H9 (cell line): ENCODE results near the gene MYH11. TPM values are rescaled to one million over a fixed set of nuclear protein-coding genes. Genes with fewer than 3 reads are reported as not detected.

Source experiments
- DNase-seq: peaks from one replicate; pipeline ENCODE4 v3.0.0-alpha.2; 2017
- H2AFZ ChIP-seq: one replicate; pipeline ENCODE4 v1.6.1; 2013; ENCODE audit warnings: mild to moderate bottlenecking, low read length, control low read depth, moderate library complexity
- H2AK5ac ChIP-seq: 2 replicates; pipeline ENCODE4 v1.6.1; 2013; ENCODE audit warnings: low read length, control low read depth, mixed read lengths; ENCODE audit not compliant: insufficient read length
- H2BK120ac ChIP-seq: one replicate; pipeline ENCODE4 v1.6.1; 2013; ENCODE audit warnings: low read depth, mild to moderate bottlenecking, low read length, control low read depth, inconsistent platforms; ENCODE audit not compliant: poor library complexity, severe bottlenecking
- H2BK12ac ChIP-seq: 2 replicates; pipeline ENCODE4 v1.6.1; 2013; ENCODE audit warnings: low read length, control low read depth, mixed read lengths, low read depth; ENCODE audit not compliant: insufficient read length
- H2BK15ac ChIP-seq: 2 replicates; pipeline ENCODE4 v1.6.1; 2013; ENCODE audit warnings: low read depth, low read length, control low read depth
- H2BK20ac ChIP-seq: one replicate; pipeline ENCODE4 v1.6.1; 2013; ENCODE audit warnings: low read depth, mild to moderate bottlenecking, low read length, control low read depth, inconsistent platforms; ENCODE audit not compliant: poor library complexity, severe bottlenecking
- H2BK5ac ChIP-seq: 2 replicates; pipeline ENCODE4 v1.6.1; 2013; ENCODE audit warnings: low read length, control low read depth, mixed read lengths; ENCODE audit not compliant: insufficient read length
- H3K14ac ChIP-seq: 2 replicates; pipeline ENCODE4 v1.6.1; 2013; ENCODE audit warnings: low read length, control low read depth; ENCODE audit not compliant: insufficient read depth
- H3K18ac ChIP-seq: 2 replicates; pipeline ENCODE4 v1.6.1; 2013; ENCODE audit warnings: low read depth, mild to moderate bottlenecking, mixed read lengths, low read length, control low read depth; ENCODE audit not compliant: insufficient read length
- H3K23ac ChIP-seq: 2 replicates; pipeline ENCODE4 v1.6.1; 2013; ENCODE audit warnings: low read length, control low read depth, mixed read lengths, low read depth; ENCODE audit not compliant: insufficient read length
- H3K23me2 ChIP-seq: 2 replicates; pipeline ENCODE4 v1.6.1; 2013; ENCODE audit warnings: low read depth, mild to moderate bottlenecking, mixed read lengths, low read length, control low read depth; ENCODE audit not compliant: insufficient read length, poor library complexity, severe bottlenecking
- H3K27ac ChIP-seq: 2 replicates; pipeline ENCODE4 v1.5.1; 2013; ENCODE audit warnings: low read length, control low read depth, mixed read lengths, low read depth; ENCODE audit not compliant: insufficient read length
- H3K27me3 ChIP-seq: 2 replicates; pipeline ENCODE4 v1.6.1; 2013; ENCODE audit warnings: low read length, control low read depth, inconsistent platforms; ENCODE audit not compliant: insufficient read depth
- H3K4ac ChIP-seq: 2 replicates; pipeline ENCODE4 v1.6.1; 2013; ENCODE audit warnings: low read depth, mild to moderate bottlenecking, control low read depth, inconsistent platforms, low read length, moderate library complexity
- H3K4me1 ChIP-seq: 2 replicates; pipeline ENCODE4 v1.6.1; 2013; ENCODE audit warnings: low read length, control low read depth, inconsistent platforms; ENCODE audit not compliant: insufficient read depth
- H3K4me2 ChIP-seq: 2 replicates; pipeline ENCODE4 v1.6.1; 2013; ENCODE audit warnings: low read length, control low read depth, mixed read lengths; ENCODE audit not compliant: insufficient read length, insufficient read depth
- H3K56ac ChIP-seq: 2 replicates; pipeline ENCODE4 v1.6.1; 2013; ENCODE audit warnings: low read depth, mild to moderate bottlenecking, mixed read lengths, low read length, control low read depth; ENCODE audit not compliant: insufficient read length
- H3K79me1 ChIP-seq: 2 replicates; pipeline ENCODE4 v1.6.1; 2013; ENCODE audit warnings: low read depth, mild to moderate bottlenecking, moderate library complexity, low read length, control low read depth, inconsistent platforms; ENCODE audit not compliant: insufficient read depth, poor library complexity, severe bottlenecking
- H3K79me2 ChIP-seq: 2 replicates; pipeline ENCODE4 v1.6.1; 2013; ENCODE audit warnings: low read length, control low read depth, inconsistent platforms; ENCODE audit not compliant: insufficient read depth
- H3K9ac ChIP-seq: 2 replicates; pipeline ENCODE4 v1.6.1; 2013; ENCODE audit warnings: low read length, control low read depth, mixed read lengths; ENCODE audit not compliant: insufficient read length; ENCODE audit errors: extremely low read depth
- H3K9me3 ChIP-seq: one replicate; pipeline ENCODE4 v1.6.1; 2013; ENCODE audit warnings: low read depth, low read length, inconsistent platforms; ENCODE audit not compliant: control insufficient read depth
- H3T11ph ChIP-seq: one replicate; pipeline ENCODE4 v1.6.1; 2013; ENCODE audit warnings: mild to moderate bottlenecking, low read length, control low read depth, inconsistent platforms
- H4K20me1 ChIP-seq: one replicate; pipeline ENCODE4 v1.6.1; 2013; ENCODE audit not compliant: control insufficient read depth, insufficient read length, insufficient read depth
- H4K5ac ChIP-seq: 2 replicates; pipeline ENCODE4 v1.6.1; 2013; ENCODE audit warnings: low read depth, mild to moderate bottlenecking, mixed read lengths, low read length, control low read depth; ENCODE audit not compliant: insufficient read length
- H4K8ac ChIP-seq: replicated peaks from 2 replicates; pipeline ENCODE4 v1.6.1; 2013; ENCODE audit warnings: low read length, control low read depth, mixed read lengths, low read depth; ENCODE audit not compliant: insufficient read length
- H4K91ac ChIP-seq: 2 replicates; pipeline ENCODE4 v1.6.1; 2013; ENCODE audit warnings: low read depth, mild to moderate bottlenecking, moderate library complexity, mixed read lengths, low read length, control low read depth; ENCODE audit not compliant: insufficient read length
- H3K27ac Mint-ChIP-seq, 3 experiments: 2 replicates in 2 of 3; 3 replicates in 1 of 3; pipeline ENCODE4 v1.8.0; 2020 to 2021; ENCODE audit warnings: mixed read lengths in 3 of 3, mild to moderate bottlenecking in 1 of 3, moderate library complexity in 1 of 3
- H3K27me3 Mint-ChIP-seq: 2 replicates; pipeline ENCODE4 v1.8.0; 2021; ENCODE audit warnings: low read depth, mild to moderate bottlenecking, moderate library complexity, mixed read lengths
- H3K36me3 Mint-ChIP-seq, 3 experiments: 2 replicates in 2 of 3; 3 replicates in 1 of 3; pipeline ENCODE4 v1.8.0; 2020 to 2021; ENCODE audit warnings: low read depth in 3 of 3, mixed read lengths in 3 of 3; ENCODE audit not compliant: insufficient read depth in 1 of 3
- H3K4me1 Mint-ChIP-seq, 2 experiments: 2 replicates each; pipeline ENCODE4 v1.8.0; 2020; ENCODE audit warnings: mixed read lengths in 2 of 2
- H3K4me3 Mint-ChIP-seq, 2 experiments: 2 replicates in 1 of 2; 3 replicates in 1 of 2; pipeline ENCODE4 v1.8.0; 2020 to 2021; ENCODE audit warnings: mild to moderate bottlenecking in 2 of 2, mixed read lengths in 2 of 2, moderate library complexity in 1 of 2
- H3K9me3 Mint-ChIP-seq, 2 experiments: 2 replicates in 1 of 2; 3 replicates in 1 of 2; pipeline ENCODE4 v1.8.0; 2020; ENCODE audit warnings: mild to moderate bottlenecking in 2 of 2, mixed read lengths in 2 of 2, moderate library complexity in 1 of 2
- CTCF ChIP-seq: fragments of 200-600 bp; sonication (generic); conservative IDR thresholded peaks from 3 replicates; pipeline ENCODE4 v1.8.0; 2021; ENCODE audit warnings: antibody characterized with exemption, mild to moderate bottlenecking
- WGBS: extraction: QIAGEN DNeasy Blood & Tissue Kit; methylation state at CpG from one replicate; pipeline ENCODE4 v1.1.7; 2013; ENCODE audit warnings: missing lambda C conversion rate, low lambda C conversion rate, mixed read lengths; ENCODE audit not compliant: insufficient read length; ENCODE audit errors: extremely low coverage; 5-methylcytosine and 5-hydroxymethylcytosine counted together
- total RNA-seq: library from RNA; stranded (reverse); gene quantifications from 2 replicates; pipeline ENCODE4 v1.2.1, GENCODE V29; 2021

The MYH11 gene
- total RNA-seq, 1 experiment from 2014 or later: 0.42 TPM

GRCh38 chr16:15870011-15870410, 13.2 kb upstream of the MYH11 start:
- no peaks in the 10 kb centered on the region for H3K79me1 ChIP-seq
- Mint-ChIP-seq H3K9me3 (no peaks in the 10 kb centered on the region), H3K27me3 (no peaks in the 10 kb centered on the region), H3K4me3 (no peak overlapping the region), H3K36me3 (peaks cover 11 to 58% (median 50%) of the 10 kb centered on the region in 3 experiments; a peak in 6 of 7 replicates), H3K27ac (no peak overlapping the region), H3K4me1 (0 out of 4 replicates have a peak, but pooled peaks cover 0 to 2% of the 10 kb centered on the region in 2 experiments)
- no peak overlapping the region for H2BK5ac ChIP-seq
- no peak for DNase-seq
- no peak overlapping the region for H2BK20ac ChIP-seq
- no peak overlapping the region for H2BK12ac ChIP-seq
- no peaks in the 10 kb centered on the region for H4K20me1 ChIP-seq
- H2BK15ac ChIP-seq: no peak overlapping the region
- H4K91ac ChIP-seq: no peak overlapping the region
- H2AFZ ChIP-seq: no peak overlapping the region
- no peak for TF ChIP-seq CTCF
- H3K4ac ChIP-seq: no peak overlapping the region
- H3K9me3 ChIP-seq: no peaks in the 10 kb centered on the region
- no peak overlapping the region for H3K27ac ChIP-seq
- no peak overlapping the region for H3K9ac ChIP-seq
- H3K27me3 ChIP-seq: no peaks in the 10 kb centered on the region
- H3K23ac ChIP-seq: no peak overlapping the region
- no peak overlapping the region for H2AK5ac ChIP-seq
- no peaks in the 10 kb centered on the region for H3K79me2 ChIP-seq
- H3K4me2 ChIP-seq: no peak overlapping the region
- no peak overlapping the region for H3K56ac ChIP-seq
- H2BK120ac ChIP-seq: no peak overlapping the region
- no peak overlapping the region for H3T11ph ChIP-seq
- H3K23me2 ChIP-seq: no peaks in the 10 kb centered on the region
- no peaks in the 10 kb centered on the region for H3K4me1 ChIP-seq
- WGBS: no CpG with 5 or more reads among the region's 5 CpGs
- H3K18ac ChIP-seq: no peak overlapping the region
- H4K5ac ChIP-seq: no peak overlapping the region
- no peak overlapping the region for H3K14ac ChIP-seq
- H4K8ac ChIP-seq: no peak overlapping the region
